ENCODE results near the gene WAPL. TPM values are rescaled to one million over a fixed set of nuclear protein-coding genes. Genes with fewer than 3 reads are reported as not detected.

The WAPL gene
- polyA plus RNA-seq, 2 of the 4 experiments (the other 2 are of a cell fraction): 15.4 to 25.6 TPM

DNA sequence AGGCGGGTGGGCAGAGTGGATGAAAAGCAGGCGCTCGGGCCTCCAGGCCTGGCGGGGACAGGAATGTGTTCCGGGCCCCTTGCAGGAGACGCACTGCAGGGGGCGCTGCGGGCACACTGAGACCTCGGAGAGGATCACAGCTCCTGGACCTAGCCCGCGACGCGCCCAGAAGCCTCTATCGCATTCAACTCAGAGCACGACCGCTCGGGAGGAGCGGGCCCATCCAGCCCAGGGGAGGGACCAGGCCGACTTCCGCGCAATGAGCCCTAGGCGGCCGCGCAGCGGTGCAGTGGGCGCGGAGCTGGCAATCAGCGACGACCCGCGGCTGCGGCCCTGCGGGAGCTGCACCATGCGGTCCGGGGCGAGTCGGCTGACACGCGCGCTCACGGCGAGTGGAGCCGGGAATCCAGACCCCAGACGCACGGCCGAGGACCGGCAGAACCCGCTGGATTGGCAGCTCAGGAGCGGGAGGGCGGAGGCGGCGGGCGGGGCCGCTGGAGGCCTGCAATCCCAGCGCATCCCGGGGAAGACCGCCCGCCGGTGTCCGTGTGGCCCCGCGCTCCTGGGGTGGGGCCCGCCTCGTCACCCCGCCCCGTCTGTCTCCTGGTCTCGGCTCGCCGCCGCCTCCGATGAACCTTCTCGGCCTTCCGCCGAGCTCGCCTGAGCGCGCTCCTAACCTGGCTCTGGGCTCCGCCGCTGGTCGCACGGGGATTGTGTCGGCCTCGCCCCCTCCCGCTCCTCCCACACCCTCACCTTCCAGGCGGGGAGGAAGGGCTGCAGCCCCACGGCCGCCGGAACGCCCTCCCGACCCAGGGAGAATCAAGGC, 121.5 kb downstream of the WAPL start (continued):
- TF ChIP-seq HMGXB4 (CRISPR knock-in tag; IDR thresholded peaks at IDR 0.05; ENCODE audit: borderline replicate concordance) (peak; percentile 62; the same call in 1 of the 2 replicates), GATA3 (IDR thresholded peaks at IDR 0.05; ENCODE audit: borderline replicate concordance) (no peak; the same call in 1 of the 2 replicates), HOXB13 (CRISPR knock-in tag; IDR thresholded peaks at IDR 0.05; ENCODE audit: low read depth) (no peak), ESRRA (IDR thresholded peaks at IDR 0.05; ENCODE audit: borderline replicate concordance, low read length) (no peak), EP300 (IDR thresholded peaks at IDR 0.05) (no peak), CBX2 (IDR thresholded peaks at IDR 0.05; ENCODE audit: borderline replicate concordance, low read depth) (no peak), BHLHE40 (IDR thresholded peaks at IDR 0.05; ENCODE audit: low read depth, low read length) (no peak), HOXB5 (CRISPR knock-in tag; IDR thresholded peaks at IDR 0.05) (peak; percentile 72; the same call in 1 of the 2 replicates)

DNA sequence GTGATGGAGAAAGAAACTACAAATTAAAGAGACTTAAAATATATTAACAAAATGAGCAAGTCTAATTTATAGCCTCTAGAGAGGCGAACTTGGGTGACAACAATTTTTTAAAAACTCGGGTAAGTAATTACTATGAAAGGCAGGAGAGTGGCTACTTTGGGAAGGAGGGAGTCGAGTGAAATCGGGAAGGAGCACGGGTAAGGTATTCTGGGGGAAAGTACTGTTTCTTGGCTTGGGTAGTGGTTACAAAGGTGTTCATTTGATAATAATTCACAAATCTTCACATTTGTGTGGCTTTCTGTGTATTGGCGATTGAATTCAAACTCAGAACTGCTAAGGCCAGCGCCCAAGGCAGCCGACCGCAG, 122.1 kb downstream of the WAPL start:
- Histone ChIP-seq H3K27ac (peak overlapping the region; percentile 92 to 94), H3K9me3 (no peaks in the 10 kb centered on the region), H3K4me3 (no peak overlapping the region; the same call in 2 of the 3 replicates), H3K4me1 (peaks cover 23% of the 10 kb centered on the region), H3K4me2 (peak overlapping the region; percentile 94)
- no peak for FAIRE-seq
- 32% methylated on average over 9 of the region's 9 CpGs for WGBS (ENCODE audit: missing lambda C conversion rate)
- ChIA-PET POLR2A (interaction anchor here (1.0 to 3.3 kb wide), 14 partner anchors 9 to 358 kb away, joined by 3 to 49 read pairs (median 5); partner anchors contain the start of genes GRID1 and WAPL), CTCF (interaction anchor here (0.6 to 6.3 kb wide), 42 partner anchors 9 to 1856 kb away, joined by 3 to 143 read pairs (median 4); partner anchors contain the start of genes LDB3 and WAPL)
- no peak for DNase-seq (ENCODE audit: low read depth in 1 of 2, low spot score in 1 of 2)
- TF ChIP-seq CBX8 (IDR thresholded peaks at IDR 0.05): no peak
- no peak for TF ChIP-seq ZFP36 (IDR thresholded peaks at IDR 0.05; ENCODE audit: borderline replicate concordance, partially characterized antibody)
- no peak for TF ChIP-seq POLR2AphosphoS2 (conservative IDR thresholded peaks at IDR 0.05; ENCODE audit: low read length)
- TF ChIP-seq RNF2 (IDR thresholded peaks at IDR 0.05; ENCODE audit: borderline replicate concordance, low read depth): no peak
- no peak for TF ChIP-seq E2F6 (IDR thresholded peaks at IDR 0.05; ENCODE audit: borderline replicate concordance, low read depth)
- no peak for TF ChIP-seq HDAC2 (IDR thresholded peaks at IDR 0.05)
- no peak for TF ChIP-seq TFCP2L1 (CRISPR knock-in tag; IDR thresholded peaks at IDR 0.05)
- TF ChIP-seq ZSCAN20 (CRISPR knock-in tag; IDR thresholded peaks at IDR 0.05): no peak
- no peak for ATAC-seq

GRCh38 chr10:86397120-86397519, 124.5 kb downstream of the WAPL start:
- DNase-seq (ENCODE audit: low read depth in 1 of 2, low spot score in 1 of 2): no peak
- H3K4me1 ChIP-seq: peaks cover 13% of the 10 kb centered on the region
- 67% methylated on average over 7 of the region's 7 CpGs for WGBS (ENCODE audit: missing lambda C conversion rate)
- no peak overlapping the region for H3K27ac ChIP-seq
- no peak for FAIRE-seq
- ChIA-PET POLR2A (no interaction called here), CTCF (interaction anchor here (1.5 to 6.3 kb wide), 2 partner anchors 190 to 288 kb away, joined by 3 to 143 read pairs; no protein-coding TSS in a partner anchor)
- TF ChIP-seq HOXB5 (CRISPR knock-in tag; IDR thresholded peaks at IDR 0.05) (no peak), ZC3H11A (IDR thresholded peaks at IDR 0.05) (no peak), SREBF2 (IDR thresholded peaks at IDR 0.05) (no peak), KDM5A (IDR thresholded peaks at IDR 0.05) (no peak), JUN (IDR thresholded peaks at IDR 0.05) (no peak)
- no peaks in the 10 kb centered on the region for H3K9me3 ChIP-seq
- H3K4me3 ChIP-seq: no peak overlapping the region
- no peak overlapping the region for H3K4me2 ChIP-seq
- no peak for ATAC-seq

All from A549 (cell line).